Activated naive CD4-positive, alpha-beta T cell (primary cell): Measurements from ENCODE around the gene THBD.
"Not testable (repeated sequence)": the region's sequence is repeated elsewhere in the genome, so short reads cannot be mapped to it uniquely, and the experiment has no call there.

Source experiments
- DNase-seq, 4 experiments: peaks; one replicate each; lab custom pipeline; 2025; lab: John Stamatoyannopoulos, UW

THBD gene

GRCh38 chr20:23035731-23036130 lies 13.7 kb downstream of the THBD start:
- no peak for DNase-seq

GRCh38 chr20:23034721-23035671 lies 14.5 kb downstream of the THBD start, which contains the start of gene SSTR4:
Gene SSTR4, plus strand, starts transcription at chr20:23035312. Its CDS starts 172 bp downstream, at chr20:23035484.
- no peak for DNase-seq

GRCh38 chr20:23033918-23034317 lies 15.6 kb downstream of the THBD start:
- DNase-seq: no peak

GRCh38 chr20:23032750-23033078 lies 16.8 kb downstream of the THBD start:
- no peak for DNase-seq

GRCh38 chr20:23032056-23032749 lies 17.3 kb downstream of the THBD start:
- DNase-seq: no peak

- DNase-seq: no peak
Measured at GRCh38 chr20:23031346-23031745, 18.1 kb downstream of the THBD start.

GRCh38 chr20:23029324-23029723 lies 20.1 kb downstream of the THBD start:
- no peak for DNase-seq

GRCh38 chr20:23028392-23028791 lies 21.1 kb downstream of the THBD start:
- DNase-seq: no peak

- DNase-seq: no peak
Measured at GRCh38 chr20:23027721-23028120, 21.8 kb downstream of the THBD start.

- DNase-seq: not testable (repeated sequence)
Measured at GRCh38 chr20:23025503-23025902, 24.0 kb downstream of the THBD start.

GRCh38 chr20:23024701-23025100 lies 24.8 kb downstream of the THBD start:
- DNase-seq: no peak

- DNase-seq: no peak
Measured at GRCh38 chr20:23023621-23024177, 25.8 kb downstream of the THBD start.

GRCh38 chr20:23022849-23023248 lies 26.6 kb downstream of the THBD start:
- no peak for DNase-seq

GRCh38 chr20:23021951-23022350 lies 27.5 kb downstream of the THBD start:
- no peak for DNase-seq

- DNase-seq: no peak
Measured at GRCh38 chr20:23021541-23021940, 27.9 kb downstream of the THBD start.

GRCh38 chr20:23020230-23021018 lies 29.0 kb downstream of the THBD start:
- no peak for DNase-seq

GRCh38 chr20:23019403-23019802 lies 30.1 kb downstream of the THBD start:
- DNase-seq: no peak

- DNase-seq: no peak
Measured at GRCh38 chr20:23018941-23019340, 30.5 kb downstream of the THBD start.

- DNase-seq: no peak
Measured at GRCh38 chr20:23018432-23018831, 31.0 kb downstream of the THBD start.

- DNase-seq: no peak
Measured at GRCh38 chr20:23017516-23017915, 32.0 kb downstream of the THBD start.

GRCh38 chr20:23013429-23013828 lies 36.0 kb downstream of the THBD start:
- no peak for DNase-seq
